Measurements from ENCODE around the gene SLC5A10.

Gene SLC5A10

DNA sequence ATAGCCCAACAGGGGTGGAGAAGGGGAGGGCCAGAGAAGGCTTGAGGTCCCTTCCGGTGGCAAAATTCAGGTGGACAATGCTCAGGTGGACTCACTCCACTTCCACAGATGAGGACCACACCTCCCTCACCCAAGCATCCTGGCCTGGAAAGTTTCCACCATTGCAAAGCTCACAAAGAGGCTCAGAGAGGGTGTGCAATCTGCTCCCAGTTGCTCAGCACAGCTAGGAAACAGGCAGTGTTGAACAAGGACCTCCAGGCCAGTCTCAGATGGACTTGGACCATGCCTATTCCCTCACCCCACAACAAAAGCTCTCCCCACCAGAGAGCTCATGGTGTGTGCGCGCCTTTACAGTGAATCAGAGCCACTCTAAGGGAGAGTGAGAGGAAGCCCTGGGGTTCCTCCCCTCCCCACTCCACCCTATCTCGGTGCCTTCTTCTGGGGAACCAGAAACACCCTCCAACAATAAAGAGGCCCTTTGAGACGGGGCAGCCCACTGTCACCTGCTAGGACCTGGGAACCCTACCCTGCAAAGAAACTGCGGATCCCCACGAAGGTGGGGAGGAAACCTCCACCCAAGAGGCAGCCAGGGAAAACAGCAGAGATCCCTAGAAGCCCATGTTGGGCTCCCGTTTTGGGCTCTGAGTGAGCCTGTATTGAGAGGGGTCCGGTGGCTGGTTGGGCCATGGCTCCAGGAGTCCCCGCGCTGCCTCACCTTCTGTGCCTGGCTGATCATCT lies 51.0 kb downstream of the SLC5A10 start:
- DNase-seq (ENCODE audit: low read depth), result no peak

DNA sequence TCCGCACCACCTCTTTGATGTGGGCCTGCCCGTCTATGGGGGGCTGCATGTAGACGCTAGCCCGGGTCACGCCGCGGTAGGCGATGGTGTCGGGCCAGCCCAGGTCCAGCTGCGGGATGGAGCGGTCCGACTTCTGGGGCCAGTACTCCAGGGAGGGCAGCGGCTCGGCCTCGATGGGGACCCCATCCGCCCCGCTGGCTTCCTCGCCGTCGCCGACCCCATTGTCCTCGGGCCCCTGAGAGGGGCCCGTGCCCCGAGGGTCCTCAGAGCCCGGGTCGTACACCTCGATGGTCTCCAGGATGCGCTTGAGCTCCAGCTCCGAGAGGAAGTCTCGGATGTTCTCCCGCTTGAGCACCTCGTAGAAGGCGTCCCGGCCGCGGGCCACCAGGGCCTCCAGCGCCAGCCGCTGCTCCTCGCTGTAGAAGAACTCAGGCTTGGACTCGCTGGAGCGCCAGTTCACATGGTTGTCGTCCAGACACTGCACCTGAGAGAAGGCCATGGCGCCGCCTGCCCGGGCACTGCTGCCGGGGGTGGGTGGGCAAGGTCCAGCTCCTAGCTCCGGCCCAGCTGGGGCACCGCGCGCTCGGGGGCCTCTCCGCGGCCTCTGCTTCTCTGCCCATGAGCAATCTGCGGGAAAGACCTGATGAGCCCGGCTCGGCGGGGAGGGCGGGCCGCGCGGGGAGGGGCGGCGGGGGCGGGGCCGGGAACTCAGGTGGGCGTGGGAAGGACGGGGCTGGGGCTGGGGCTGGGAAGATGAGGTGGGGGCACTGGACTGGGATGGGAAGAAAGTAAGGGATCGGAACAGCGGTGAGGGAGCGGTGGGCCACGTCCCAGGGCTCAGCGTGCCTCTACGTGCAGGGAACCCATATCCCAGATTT lies 51.8 kb downstream of the SLC5A10 start:
- DNase-seq (ENCODE audit: low read depth), result no peak

GRCh38 chr17:19004421-19005136 lies 52.6 kb downstream of the SLC5A10 start, which contains the start of gene FAM83G:
FAM83G (minus strand) TSS chr17:19004764; CDS start chr17:19004041, 723 bp downstream.
- DNase-seq (ENCODE audit: low read depth), result no peak

DNA sequence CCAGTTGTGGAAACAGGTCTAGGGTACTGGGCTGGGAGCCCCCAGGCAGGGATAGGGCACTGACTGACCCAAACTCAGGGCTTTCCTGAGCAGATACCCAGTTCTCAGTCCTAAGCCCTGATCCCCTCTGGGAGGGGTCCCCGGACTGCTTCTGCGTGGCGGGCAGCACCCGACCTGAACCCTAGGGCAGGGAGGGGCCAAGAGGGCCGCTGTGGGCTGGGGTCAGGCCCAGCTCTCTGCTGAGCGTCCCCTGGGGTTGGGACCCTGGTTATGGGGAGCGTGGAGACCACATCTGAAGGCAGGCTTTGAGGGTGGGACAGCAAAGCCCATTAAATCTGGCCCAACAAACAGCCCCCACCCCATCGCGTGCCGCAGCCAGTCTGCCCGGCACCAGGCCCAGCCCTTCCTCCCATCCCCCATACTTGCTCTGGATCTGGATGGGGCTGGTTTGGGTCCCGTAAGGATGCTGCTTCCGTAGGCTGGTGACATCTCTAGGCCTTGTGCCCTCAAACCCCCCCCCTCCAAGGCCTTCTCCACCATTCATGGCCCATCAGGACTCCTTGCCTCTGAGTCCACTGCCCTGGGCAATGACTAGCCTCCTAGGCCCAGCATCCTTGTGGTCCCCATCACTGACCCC lies 53.3 kb downstream of the SLC5A10 start:
- DNase-seq (ENCODE audit: low read depth), result no peak

DNA sequence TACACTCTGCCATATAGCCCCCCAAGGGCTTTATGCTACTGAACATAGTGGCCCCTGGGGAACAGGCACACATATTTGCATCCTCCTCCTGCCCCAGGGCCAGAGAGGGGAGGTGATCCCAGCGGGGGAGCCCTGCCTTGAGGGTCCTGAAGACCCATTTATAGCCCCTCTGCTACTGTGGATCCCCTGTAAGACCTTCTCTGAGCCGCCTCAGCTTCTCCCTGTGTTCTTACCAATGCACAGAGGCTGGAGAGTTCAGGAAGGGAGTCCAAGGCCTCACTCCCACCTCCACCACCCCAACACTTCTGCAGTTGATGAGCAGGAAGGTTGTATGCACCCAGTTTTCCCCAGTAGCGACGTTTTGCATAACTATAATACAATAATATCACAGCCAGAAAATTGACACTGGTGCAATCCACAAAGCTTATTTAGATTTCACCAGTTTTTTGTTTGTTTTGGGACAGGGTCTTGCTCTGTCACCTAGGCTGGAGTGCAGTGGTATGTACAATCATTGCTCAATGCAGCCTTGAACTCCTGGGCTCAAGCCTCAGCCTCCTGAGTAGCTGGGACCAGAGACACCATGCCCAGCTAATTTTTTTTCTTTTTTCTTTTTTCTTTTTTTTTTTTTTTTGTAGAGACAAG lies 53.9 kb downstream of the SLC5A10 start:
- no peak for DNase-seq (ENCODE audit: low read depth)

- DNase-seq (ENCODE audit: low read depth), result no peak
These were observed 54.7 kb downstream of the SLC5A10 start for GRCh38 chr17:19006698-19007097.

DNA sequence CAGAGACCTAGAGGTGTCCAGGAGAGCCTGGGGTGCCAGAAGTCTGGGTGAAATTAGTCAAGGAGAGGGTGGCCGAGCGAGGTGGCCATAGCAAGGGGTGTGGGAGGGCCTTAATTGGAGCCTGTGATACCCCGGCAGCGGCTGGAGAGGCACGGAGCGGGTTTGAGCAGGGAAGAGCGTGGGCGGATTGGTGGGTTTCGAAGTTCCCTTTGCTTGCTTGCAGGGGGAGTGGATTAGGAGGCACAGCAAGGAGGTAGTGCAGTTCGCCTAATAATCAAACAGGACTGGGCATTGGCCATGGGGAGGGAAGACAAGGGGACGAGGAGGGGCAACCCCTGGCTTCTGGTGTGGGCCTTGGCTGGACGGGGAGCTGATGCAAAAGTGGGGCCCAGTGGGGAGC lies 58.0 kb downstream of the SLC5A10 start:
- DNase-seq (ENCODE audit: low read depth), result no peak

- no peak for DNase-seq (ENCODE audit: low read depth)
These were observed 59.0 kb downstream of the SLC5A10 start for GRCh38 chr17:19010729-19011505.

- no peak for DNase-seq (ENCODE audit: low read depth)
These were observed 59.6 kb downstream of the SLC5A10 start for GRCh38 chr17:19011581-19011980.

DNA sequence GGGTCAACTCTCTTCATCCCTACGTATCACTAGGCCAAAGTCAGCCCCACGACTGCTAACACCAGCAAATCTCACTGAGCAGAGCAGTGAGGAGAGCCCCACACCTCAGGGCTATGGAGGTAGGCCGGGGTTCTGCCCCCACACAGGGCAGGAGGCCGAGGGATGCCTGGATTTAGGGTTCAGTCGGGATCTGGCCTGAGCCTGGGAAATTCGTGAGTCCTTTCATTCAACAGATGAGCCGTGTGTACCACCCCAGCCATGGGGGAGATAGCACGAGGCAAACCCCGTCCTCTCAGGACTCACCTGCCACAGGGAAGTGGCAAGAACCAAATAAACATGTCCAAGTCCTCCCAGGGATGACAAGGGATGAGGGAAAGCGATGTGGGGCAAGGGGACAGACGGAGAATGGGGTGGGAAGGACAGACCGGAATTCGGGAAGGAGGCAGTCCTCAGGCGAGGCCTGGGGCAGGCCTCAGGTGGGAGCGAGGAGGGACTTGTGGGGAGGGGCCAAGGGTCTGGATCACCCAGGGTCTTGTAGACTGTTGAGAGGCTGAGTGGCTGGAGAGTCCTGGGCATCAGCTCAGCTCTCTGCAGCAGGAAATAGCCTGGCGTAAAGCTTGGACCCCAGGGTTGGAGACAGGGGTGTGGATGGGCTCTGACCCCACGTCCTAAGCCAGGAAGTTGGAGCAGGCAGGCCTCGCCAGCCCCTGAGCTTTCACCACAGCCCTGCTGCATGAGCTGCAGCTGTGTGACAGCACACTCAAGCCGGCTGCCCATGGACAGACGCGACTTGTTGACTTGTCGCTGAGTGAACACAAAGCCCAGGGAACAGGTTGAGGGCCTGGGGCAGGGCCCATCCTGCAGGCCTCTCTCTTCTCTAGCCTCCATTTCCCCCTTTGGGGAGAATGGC lies 60.5 kb downstream of the SLC5A10 start:
- DNase-seq (ENCODE audit: low read depth), result no peak

DNA sequence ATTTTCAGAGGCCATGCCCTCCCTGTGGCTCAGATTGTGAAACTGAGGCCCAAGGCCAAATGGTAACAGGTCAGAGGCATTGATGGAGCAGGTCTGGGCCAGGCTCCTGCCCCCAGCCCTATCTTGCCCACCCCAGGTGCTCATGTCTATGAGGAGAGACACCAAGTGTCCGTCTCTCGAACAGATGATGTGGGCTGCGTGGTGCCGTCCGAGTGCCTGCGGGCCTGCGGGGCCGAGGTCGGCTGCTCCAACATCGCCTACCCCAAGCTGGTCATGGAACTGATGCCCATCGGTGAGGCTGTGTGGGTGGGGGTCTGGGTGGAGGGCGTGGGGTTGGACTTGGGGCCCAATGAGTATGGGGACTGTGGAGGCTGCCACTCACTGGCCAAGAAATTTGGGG lies 61.3 kb downstream of the SLC5A10 start:
- no peak for DNase-seq (ENCODE audit: low read depth)

- DNase-seq (ENCODE audit: low read depth), result no peak
These were observed 62.1 kb downstream of the SLC5A10 start for GRCh38 chr17:19013806-19014627.

DNA sequence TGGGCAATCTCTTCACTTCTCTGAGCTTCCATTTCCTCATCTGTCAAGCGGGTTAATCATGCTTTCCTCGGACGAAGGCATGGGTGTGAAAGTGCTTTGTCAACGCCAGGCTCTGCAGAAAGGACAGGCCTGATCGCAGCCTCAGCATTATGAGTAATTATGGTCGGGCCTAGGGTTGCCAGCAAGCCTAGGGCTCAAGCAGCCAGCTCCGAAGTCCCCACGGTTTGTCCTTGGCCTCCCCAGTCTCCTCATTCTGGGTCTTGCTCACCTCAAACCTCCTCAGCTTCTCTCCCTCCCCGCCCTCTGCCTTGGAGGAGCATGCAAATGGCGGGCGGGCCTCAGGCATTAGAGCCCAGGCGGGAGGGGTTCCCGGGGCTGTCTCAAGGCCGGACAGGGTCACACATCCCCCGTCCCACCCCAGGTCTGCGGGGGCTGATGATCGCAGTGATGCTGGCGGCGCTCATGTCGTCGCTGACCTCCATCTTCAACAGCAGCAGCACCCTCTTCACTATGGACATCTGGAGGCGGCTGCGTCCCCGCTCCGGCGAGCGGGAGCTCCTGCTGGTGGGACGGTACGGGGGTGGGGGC lies 62.8 kb downstream of the SLC5A10 start:
- DNase-seq (ENCODE audit: low read depth), result no peak

- no peak for DNase-seq (ENCODE audit: low read depth)
These were observed 63.5 kb downstream of the SLC5A10 start for GRCh38 chr17:19015428-19015827.

DNA sequence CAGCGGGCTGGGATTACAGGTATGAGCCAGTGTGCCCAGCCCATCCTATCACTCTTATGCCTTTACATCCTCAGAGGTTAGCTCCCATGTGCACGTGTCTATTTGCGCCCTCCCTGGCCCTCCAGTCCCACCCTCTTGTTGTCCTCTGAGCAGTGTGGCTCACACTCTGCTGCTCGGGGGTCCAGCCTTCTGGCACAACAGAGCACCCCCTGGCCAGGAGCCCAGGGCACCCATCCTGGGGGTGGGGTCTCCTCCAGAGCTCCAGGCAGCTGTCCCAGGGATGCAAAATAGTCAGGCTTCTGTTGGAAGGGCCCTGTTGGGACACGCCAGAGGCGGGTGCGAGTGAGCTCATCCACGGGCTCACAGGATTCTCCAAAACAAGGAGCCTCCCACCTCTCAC lies 64.3 kb downstream of the SLC5A10 start:
- DNase-seq (ENCODE audit: low read depth), result no peak

DNA sequence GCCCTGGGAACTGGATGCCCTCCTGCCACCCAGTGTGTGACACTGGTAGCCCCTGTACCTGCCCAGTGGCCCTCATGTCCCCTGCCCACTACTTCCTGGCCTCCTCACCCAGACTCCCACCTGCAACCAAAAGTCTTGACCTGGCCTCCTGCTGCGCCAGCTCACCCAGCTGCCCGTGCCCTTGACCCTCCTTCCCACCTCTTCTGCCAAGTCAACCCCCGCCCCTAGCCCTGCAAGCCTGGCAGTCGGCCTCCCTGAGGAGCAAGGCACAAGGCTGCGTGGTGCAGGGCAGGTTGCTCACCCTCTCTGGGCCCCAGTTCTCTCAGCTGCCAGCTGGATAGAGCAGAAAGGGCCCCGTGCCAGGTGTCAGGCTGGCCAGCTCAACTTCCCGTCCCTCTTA lies 64.9 kb downstream of the SLC5A10 start:
- DNase-seq (ENCODE audit: low read depth), result no peak

- no peak for DNase-seq (ENCODE audit: low read depth)
These were observed 65.4 kb downstream of the SLC5A10 start for GRCh38 chr17:19017401-19017800.

GRCh38 chr17:19017804-19018599 lies 66.0 kb downstream of the SLC5A10 start:
- DNase-seq (ENCODE audit: low read depth), result no peak
